ENCODE measurements around the gene SCP2.

The SCP2 gene

GRCh38 chr1:53046930-53047329, 119.9 kb downstream of the SCP2 start:
- DNase-seq, result no peak

- no peak for DNase-seq
Measured at GRCh38 chr1:53047737-53048736, 121.0 kb downstream of the SCP2 start.

- DNase-seq, result no peak
Measured at GRCh38 chr1:53048960-53049573, 122.0 kb downstream of the SCP2 start.

GRCh38 chr1:53049574-53049967, 122.5 kb downstream of the SCP2 start:
- no peak for DNase-seq

GRCh38 chr1:53050310-53050709, 123.2 kb downstream of the SCP2 start:
- DNase-seq, result no peak

- no peak for DNase-seq
Measured at GRCh38 chr1:53051676-53052075, 124.6 kb downstream of the SCP2 start.

GRCh38 chr1:53057127-53057526, 130.1 kb downstream of the SCP2 start:
- no peak for DNase-seq

- no peak for DNase-seq
Measured at GRCh38 chr1:53060579-53060978, 133.5 kb downstream of the SCP2 start.

- peak; percentile 70 for DNase-seq
Measured at GRCh38 chr1:53061123-53061858, 134.2 kb downstream of the SCP2 start.

GRCh38 chr1:53061859-53062707, 135.0 kb downstream of the SCP2 start, which contains the start of gene PODN:
PODN (plus strand) TSS chr1:53062213; CDS start chr1:53069856, 7,643 bp downstream.
- peak; percentile 69 for DNase-seq

GRCh38 chr1:53062708-53063591, 135.9 kb downstream of the SCP2 start:
- no peak for DNase-seq

- DNase-seq, result no peak
Measured at GRCh38 chr1:53063744-53064515, 136.9 kb downstream of the SCP2 start.

- DNase-seq, result no peak
Measured at GRCh38 chr1:53065391-53065790, 138.3 kb downstream of the SCP2 start.

- DNase-seq, result no peak
Measured at GRCh38 chr1:53066488-53066887, 139.4 kb downstream of the SCP2 start.

GRCh38 chr1:53066891-53067738, 140.0 kb downstream of the SCP2 start:
- no peak for DNase-seq

- no peak for DNase-seq
Measured at GRCh38 chr1:53067886-53068285, 140.8 kb downstream of the SCP2 start.

GRCh38 chr1:53068314-53069099, 141.4 kb downstream of the SCP2 start:
- DNase-seq, result no peak

GRCh38 chr1:53069265-53069662, 142.2 kb downstream of the SCP2 start:
- no peak for DNase-seq

All from right forelimb (tissue), 1 donor.